HG03196 (cell line): ENCODE data around the gene CUL1.
"Not testable (repeated sequence)": the region's sequence is repeated elsewhere in the genome, so short reads cannot be mapped to it uniquely, and the experiment has no call there.

Experiments used
- ATAC-seq: cut with Tn5 transposase; IDR thresholded peaks from one replicate; pipeline ENCODE4 v1.9.1; 2021; ENCODE audit not compliant: unreplicated experiment

CUL1 gene

GRCh38 chr7:148696787-148697186 is 1.9 kb upstream of the CUL1 start:
- no peak for ATAC-seq

GRCh38 chr7:148697256-148698006 is 1.3 kb upstream of the CUL1 start:
- no peak for ATAC-seq

- peak; percentile 3 for ATAC-seq
Observed at GRCh38 chr7:148698007-148698396, 701 bp upstream of the CUL1 start.

GRCh38 chr7:148699024-148699781 is 500 bp downstream of the CUL1 start:
- peak; percentile 46 for ATAC-seq

- peak; percentile 36 for ATAC-seq
Observed at GRCh38 chr7:148699782-148700629, 1.3 kb downstream of the CUL1 start.

- no peak for ATAC-seq
Observed at GRCh38 chr7:148700661-148701064, 2.0 kb downstream of the CUL1 start.

- ATAC-seq, result no peak
Observed at GRCh38 chr7:148701414-148701813, 2.7 kb downstream of the CUL1 start.

GRCh38 chr7:148702876-148703670 is 4.4 kb downstream of the CUL1 start:
- no peak for ATAC-seq

GRCh38 chr7:148703671-148703962 is 4.9 kb downstream of the CUL1 start:
- ATAC-seq, result not testable (repeated sequence)

- ATAC-seq, result no peak
Observed at GRCh38 chr7:148704189-148704588, 5.5 kb downstream of the CUL1 start.

- ATAC-seq, result no peak
Observed at GRCh38 chr7:148704970-148705369, 6.3 kb downstream of the CUL1 start.

GRCh38 chr7:148706368-148706767 is 7.7 kb downstream of the CUL1 start:
- ATAC-seq, result no peak

GRCh38 chr7:148708026-148708885 is 9.6 kb downstream of the CUL1 start:
- ATAC-seq, result no peak

GRCh38 chr7:148709014-148709413 is 10.3 kb downstream of the CUL1 start:
- ATAC-seq, result no peak

- ATAC-seq, result not testable (repeated sequence)
Observed at GRCh38 chr7:148710426-148710825, 11.7 kb downstream of the CUL1 start.

- ATAC-seq, result no peak
Observed at GRCh38 chr7:148711191-148712102, 12.7 kb downstream of the CUL1 start.

GRCh38 chr7:148712678-148713329 is 14.1 kb downstream of the CUL1 start:
- no peak for ATAC-seq

- no peak for ATAC-seq
Observed at GRCh38 chr7:148714498-148714897, 15.8 kb downstream of the CUL1 start.
